ENCODE data around the gene TMEM53.

Gene TMEM53

GRCh38 chr1:44603718-44604117 lies 70.6 kb downstream of the TMEM53 start:
- DNase-seq (ENCODE audit: low read depth in 2 of 2) = no peak

Measured in stimulated activated CD4-positive, alpha-beta T cell treated with anti-CD3 and anti-CD28 coated beads, Interleukin-4, amount 100 ng/mL, for 48 hours (primary cell).